Measurements from ENCODE around the gene SLC25A51. TPM values are rescaled to one million over a fixed set of nuclear protein-coding genes. Genes with fewer than 3 reads are reported as not detected.
"Not testable (repeated sequence)": the region's sequence is repeated elsewhere in the genome, so short reads cannot be mapped to it uniquely, and the experiment has no call there.

Gene SLC25A51
- total RNA-seq, 4 donors from 2014 or later = 28.9 to 34.6 (median 31.6) TPM

GRCh38 chr9:37914701-37915358, 10.9 kb upstream of the SLC25A51 start:
- TF ChIP-seq CTCF (IDR thresholded peaks at IDR 0.05) (no peak), POLR2A (IDR thresholded peaks at IDR 0.05) (no peak)
- intact Hi-C loops (cut with DNase I) = loop anchor here (5.0 kb wide), 2 partner anchors 177 to 242 kb away; no protein-coding TSS in a partner anchor
- Histone ChIP-seq H3K36me3 (no peaks in the 10 kb centered on the region), H3K27ac (no peak overlapping the region), H3K27me3 (no peaks in the 10 kb centered on the region), H3K4me3 (replicated peaks in 1 of 3) (no peak overlapping the region), H3K4me1 (peaks cover 16 to 17% of the 10 kb centered on the region in 2 donors), H3K9me3 (no peaks in the 10 kb centered on the region)
- WGBS, 2 donors = 91 to 94% methylated on average over 11 of the region's 11 CpGs
- no peak for DNase-seq

GRCh38 chr9:37914154-37914551, 10.2 kb upstream of the SLC25A51 start:
- no peaks in the 10 kb centered on the region for H3K9me3 ChIP-seq
- intact Hi-C loops (cut with DNase I) = loop anchor here (5.0 kb wide), 1 partner anchor 243 kb away; no protein-coding TSS in a partner anchor
- WGBS, 2 donors = 81 to 92% methylated on average over 8 of the region's 8 CpGs
- no peak overlapping the region for H3K27ac ChIP-seq
- H3K27me3 ChIP-seq = no peaks in the 10 kb centered on the region
- TF ChIP-seq CTCF (IDR thresholded peaks at IDR 0.05) (no peak), POLR2A (IDR thresholded peaks at IDR 0.05) (no peak)
- peaks cover 16 to 17% of the 10 kb centered on the region in 2 donors for H3K4me1 ChIP-seq
- no peak for DNase-seq
- H3K36me3 ChIP-seq = no peaks in the 10 kb centered on the region
- H3K4me3 ChIP-seq (replicated peaks in 1 of 3) = no peak overlapping the region

GRCh38 chr9:37913480-37914153, 9.7 kb upstream of the SLC25A51 start:
- 50 to 53% methylated on average over 8 to 9 of the region's 11 CpGs for WGBS, 2 donors
- no peaks in the 10 kb centered on the region for H3K36me3 ChIP-seq
- peak; percentile 70 to 72 for DNase-seq
- no peaks in the 10 kb centered on the region for H3K9me3 ChIP-seq
- no peak for TF ChIP-seq POLR2A (IDR thresholded peaks at IDR 0.05)
- peak; percentile 93 to 99 (median 97) for TF ChIP-seq CTCF (IDR thresholded peaks at IDR 0.05)
- H3K27ac ChIP-seq = no peak overlapping the region
- intact Hi-C loops (cut with DNase I) = loop anchor here (5.0 kb wide), 1 partner anchor 244 kb away; no protein-coding TSS in a partner anchor
- H3K4me1 ChIP-seq = peaks cover 16 to 17% of the 10 kb centered on the region in 2 donors
- H3K27me3 ChIP-seq = no peaks in the 10 kb centered on the region
- H3K4me3 ChIP-seq (replicated peaks in 1 of 3) = no peak overlapping the region

GRCh38 chr9:37911271-37911681, 7.3 kb upstream of the SLC25A51 start:
- no peaks in the 10 kb centered on the region for H3K9me3 ChIP-seq
- no peak for DNase-seq
- intact Hi-C loops (cut with DNase I) = loop anchor here (5.0 kb wide), 1 partner anchor 246 kb away; no protein-coding TSS in a partner anchor
- peaks cover 4 to 6% of the 10 kb centered on the region in 2 donors for H3K4me1 ChIP-seq
- no peaks in the 10 kb centered on the region for H3K36me3 ChIP-seq
- WGBS, 2 donors = 58 to 75% methylated on average over 5 to 6 of the region's 6 CpGs
- TF ChIP-seq CTCF (IDR thresholded peaks at IDR 0.05) (no peak), POLR2A (IDR thresholded peaks at IDR 0.05) (no peak)
- H3K27me3 ChIP-seq = no peaks in the 10 kb centered on the region
- no peak overlapping the region for H3K4me3 ChIP-seq (replicated peaks in 1 of 3)
- no peak overlapping the region for H3K27ac ChIP-seq

- no peak for DNase-seq
- peaks cover 2 to 5% of the 10 kb centered on the region in 2 donors for H3K4me1 ChIP-seq
- 92 to 94% methylated on average over 4 of the region's 4 CpGs for whole genome bisulfite sequencing, 2 donors
- TF ChIP-seq POLR2A (IDR thresholded peaks at IDR 0.05) (no peak), CTCF (IDR thresholded peaks at IDR 0.05) (no peak)
- H3K9me3 ChIP-seq = no peaks in the 10 kb centered on the region
- no peaks in the 10 kb centered on the region for H3K36me3 ChIP-seq
- intact Hi-C loops (cut with DNase I) = loop anchor here (5.0 kb wide), 1 partner anchor 247 kb away; no protein-coding TSS in a partner anchor
- H3K27ac ChIP-seq = no peak overlapping the region
- H3K4me3 ChIP-seq (replicated peaks in 1 of 3) = no peak overlapping the region
- no peaks in the 10 kb centered on the region for H3K27me3 ChIP-seq
These were observed 6.3 kb upstream of the SLC25A51 start for GRCh38 chr9:37910271-37910670.

- not testable (repeated sequence) for H3K4me3 ChIP-seq (replicated peaks in 1 of 3); H3K27me3 ChIP-seq; H3K36me3 ChIP-seq; DNase-seq; H3K9me3 ChIP-seq; H3K4me1 ChIP-seq; H3K27ac ChIP-seq
- intact Hi-C loops (cut with DNase I) = loop anchor here (5.0 kb wide), 1 partner anchor 247 kb away; no protein-coding TSS in a partner anchor
- 66 to 71% methylated on average over 5 of the region's 5 CpGs for WGBS, 2 donors
These were observed 5.9 kb upstream of the SLC25A51 start for GRCh38 chr9:37909836-37910235.
